ENCODE measurements around the gene IDI1. TPM values are rescaled to one million over a fixed set of nuclear protein-coding genes. Genes with fewer than 3 reads are reported as not detected.

The IDI1 gene
- total RNA-seq, 1 donor from 2014 or later: 15.6 TPM

- H3K27me3 ChIP-seq (ENCODE audit: low read depth): no peaks in the 10 kb centered on the region
- H3K4me3 ChIP-seq: no peak overlapping the region
- H3K9me3 ChIP-seq (replicated peaks): no peaks in the 10 kb centered on the region
- H3K4me1 ChIP-seq: peaks cover 8% of the 10 kb centered on the region
- no peak overlapping the region for H3K27ac ChIP-seq (replicated peaks)
- no peak for TF ChIP-seq CTCF (IDR thresholded peaks at IDR 0.05; ENCODE audit: borderline replicate concordance)
- no peak for DNase-seq
- intact Hi-C loops (cut with micrococcal nuclease): no loop called here
- H3K36me3 ChIP-seq: peaks cover 77% of the 10 kb centered on the region
Observed at GRCh38 chr10:994836-995558, 53.9 kb downstream of the IDI1 start.

- no peak for DNase-seq
- H3K27ac ChIP-seq (replicated peaks): no peak overlapping the region
- no peaks in the 10 kb centered on the region for H3K9me3 ChIP-seq (replicated peaks)
- TF ChIP-seq CTCF (IDR thresholded peaks at IDR 0.05; ENCODE audit: borderline replicate concordance): no peak
- peaks cover 27% of the 10 kb centered on the region for H3K4me1 ChIP-seq
- H3K36me3 ChIP-seq: peaks cover 56% of the 10 kb centered on the region
- no peak overlapping the region for H3K4me3 ChIP-seq
- no peaks in the 10 kb centered on the region for H3K27me3 ChIP-seq (ENCODE audit: low read depth)
- intact Hi-C loops (cut with micrococcal nuclease): no loop called here
Observed at GRCh38 chr10:992871-993270, 56.0 kb downstream of the IDI1 start.

- Histone ChIP-seq H3K36me3 (peaks cover 52% of the 10 kb centered on the region), H3K4me3 (no peak overlapping the region), H3K9me3 (replicated peaks) (no peaks in the 10 kb centered on the region), H3K4me1 (peaks cover 31% of the 10 kb centered on the region), H3K27me3 (ENCODE audit: low read depth) (no peaks in the 10 kb centered on the region), H3K27ac (replicated peaks) (no peak overlapping the region)
- intact Hi-C loops (cut with micrococcal nuclease): no loop called here
- no peak for TF ChIP-seq CTCF (IDR thresholded peaks at IDR 0.05; ENCODE audit: borderline replicate concordance)
- no peak for DNase-seq
Observed at GRCh38 chr10:992467-992866, 56.5 kb downstream of the IDI1 start.

GRCh38 chr10:990808-991207, 58.1 kb downstream of the IDI1 start:
- H3K27me3 ChIP-seq (ENCODE audit: low read depth): no peaks in the 10 kb centered on the region
- no peak overlapping the region for H3K27ac ChIP-seq (replicated peaks)
- intact Hi-C loops (cut with micrococcal nuclease): no loop called here
- no peak for TF ChIP-seq CTCF (IDR thresholded peaks at IDR 0.05; ENCODE audit: borderline replicate concordance)
- H3K9me3 ChIP-seq (replicated peaks): no peaks in the 10 kb centered on the region
- peaks cover 35% of the 10 kb centered on the region for H3K36me3 ChIP-seq
- no peak for DNase-seq
- peaks cover 48% of the 10 kb centered on the region for H3K4me1 ChIP-seq
- H3K4me3 ChIP-seq: no peak overlapping the region

Other genes with a start within 250 kb of the IDI1 start
- 64.2 TPM for gene LARP4B, start 117.4 kb downstream of the IDI1 start, total RNA-seq
- gene GTPBP4, start 60.7 kb downstream of the IDI1 start, total RNA-seq: 33.8 TPM
- gene IDI2, start 23.3 kb downstream of the IDI1 start, total RNA-seq: 0.33 TPM
- gene WDR37, start 7.3 kb upstream of the IDI1 start, total RNA-seq: 28.2 TPM

Measured in left ventricle myocardium inferior (tissue), 1 donor.